Thyroid gland (tissue), 4 donors: Measurements from ENCODE around the gene RHBDF1.

Experiments used
- POLR2A ChIP-seq, 2 donors: fragments of 450-650 bp; IDR thresholded peaks; one replicate each; pipeline ENCODE4 v1.6.1; 2017; ENCODE audit warnings: antibody characterized with exemption in 2 of 2, mild to moderate bottlenecking in 2 of 2, moderate library complexity in 1 of 2
- TF ChIP-seq, protein P1 (sequence below), 6 experiments: fragments of 200-600 bp in 3 of 6; fragments of 450-650 bp in 3 of 6; sonication (generic) in 3 of 6; IDR thresholded peaks; one replicate each; pipeline ENCODE4 v1.5.1; 2016 to 2019; ENCODE audit warnings: antibody characterized with exemption in 6 of 6, mild to moderate bottlenecking in 2 of 6, inconsistent platforms in 1 of 6, moderate library complexity in 1 of 6

DNA sequence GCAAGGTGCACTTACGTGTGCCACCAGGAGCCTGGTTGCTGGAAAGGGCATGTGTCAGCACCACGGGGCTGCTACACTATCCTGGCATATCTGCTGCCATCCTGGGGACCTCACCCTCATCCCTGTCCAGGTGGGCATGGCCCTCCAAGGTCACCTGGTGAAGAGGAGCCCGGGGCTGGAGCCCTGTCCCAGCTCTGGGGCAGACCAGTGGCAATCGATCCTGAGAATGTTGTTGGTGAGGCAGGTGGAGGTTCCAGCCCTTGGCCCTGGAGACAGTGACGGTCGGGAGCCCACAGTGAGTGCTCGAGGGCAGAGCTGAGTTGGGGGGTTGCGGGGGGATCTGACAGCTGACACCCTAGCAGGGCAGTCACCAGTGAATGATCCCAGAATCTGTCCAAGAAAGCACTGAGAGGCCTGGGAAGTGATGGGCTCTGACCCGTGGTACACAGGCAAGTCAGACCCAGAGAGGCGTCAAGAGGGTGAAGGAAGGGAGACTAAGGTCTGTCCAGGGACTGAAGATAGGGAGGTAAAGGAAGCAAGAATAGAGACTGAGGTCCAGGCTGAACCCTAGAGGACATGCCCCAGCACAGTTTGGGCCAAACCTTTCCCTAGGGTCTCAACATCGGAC lies 36.6 kb downstream of the RHBDF1 start:
- TF ChIP-seq, protein P1, sequence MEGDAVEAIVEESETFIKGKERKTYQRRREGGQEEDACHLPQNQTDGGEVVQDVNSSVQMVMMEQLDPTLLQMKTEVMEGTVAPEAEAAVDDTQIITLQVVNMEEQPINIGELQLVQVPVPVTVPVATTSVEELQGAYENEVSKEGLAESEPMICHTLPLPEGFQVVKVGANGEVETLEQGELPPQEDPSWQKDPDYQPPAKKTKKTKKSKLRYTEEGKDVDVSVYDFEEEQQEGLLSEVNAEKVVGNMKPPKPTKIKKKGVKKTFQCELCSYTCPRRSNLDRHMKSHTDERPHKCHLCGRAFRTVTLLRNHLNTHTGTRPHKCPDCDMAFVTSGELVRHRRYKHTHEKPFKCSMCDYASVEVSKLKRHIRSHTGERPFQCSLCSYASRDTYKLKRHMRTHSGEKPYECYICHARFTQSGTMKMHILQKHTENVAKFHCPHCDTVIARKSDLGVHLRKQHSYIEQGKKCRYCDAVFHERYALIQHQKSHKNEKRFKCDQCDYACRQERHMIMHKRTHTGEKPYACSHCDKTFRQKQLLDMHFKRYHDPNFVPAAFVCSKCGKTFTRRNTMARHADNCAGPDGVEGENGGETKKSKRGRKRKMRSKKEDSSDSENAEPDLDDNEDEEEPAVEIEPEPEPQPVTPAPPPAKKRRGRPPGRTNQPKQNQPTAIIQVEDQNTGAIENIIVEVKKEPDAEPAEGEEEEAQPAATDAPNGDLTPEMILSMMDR (IDR thresholded peaks at IDR 0.05) = no peak
- no peak for TF ChIP-seq POLR2A (IDR thresholded peaks at IDR 0.05)
